ENCODE results near the gene USP38.

DNA sequence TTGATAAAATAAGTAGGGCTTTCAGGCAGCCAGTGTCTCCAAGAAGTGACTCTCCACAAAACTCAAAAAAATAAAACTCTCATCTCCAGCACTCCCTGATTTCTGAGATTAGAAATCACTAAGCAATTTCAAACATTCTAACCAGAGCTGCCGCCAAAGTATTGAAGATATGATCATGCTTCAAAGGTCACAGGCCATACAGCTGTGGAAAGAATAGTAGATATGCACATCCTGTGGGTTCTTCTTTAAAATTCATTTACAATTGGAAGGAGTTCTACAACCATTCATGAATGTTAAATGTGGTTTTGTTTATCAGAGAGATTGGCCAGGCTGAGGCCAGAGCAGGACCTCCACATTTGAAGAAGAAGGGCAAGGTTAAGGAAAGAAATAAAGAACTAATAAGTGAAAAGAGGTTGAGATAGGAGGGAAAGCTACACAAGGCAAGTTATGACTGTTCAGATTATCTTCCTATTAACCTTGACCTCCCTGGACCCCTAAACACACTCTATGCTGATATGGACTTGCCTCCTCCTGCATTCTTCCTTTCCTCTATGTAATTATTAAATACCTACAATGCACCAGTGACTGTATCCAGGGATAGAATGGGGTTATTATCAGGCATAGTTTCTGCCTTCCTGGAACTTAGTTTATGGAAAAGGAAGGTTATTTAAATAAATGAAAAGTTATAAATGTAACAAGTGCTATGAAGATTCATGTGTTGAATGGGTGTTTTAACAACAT lies 56.4 kb downstream of the USP38 start:
- TF ChIP-seq, protein P1, sequence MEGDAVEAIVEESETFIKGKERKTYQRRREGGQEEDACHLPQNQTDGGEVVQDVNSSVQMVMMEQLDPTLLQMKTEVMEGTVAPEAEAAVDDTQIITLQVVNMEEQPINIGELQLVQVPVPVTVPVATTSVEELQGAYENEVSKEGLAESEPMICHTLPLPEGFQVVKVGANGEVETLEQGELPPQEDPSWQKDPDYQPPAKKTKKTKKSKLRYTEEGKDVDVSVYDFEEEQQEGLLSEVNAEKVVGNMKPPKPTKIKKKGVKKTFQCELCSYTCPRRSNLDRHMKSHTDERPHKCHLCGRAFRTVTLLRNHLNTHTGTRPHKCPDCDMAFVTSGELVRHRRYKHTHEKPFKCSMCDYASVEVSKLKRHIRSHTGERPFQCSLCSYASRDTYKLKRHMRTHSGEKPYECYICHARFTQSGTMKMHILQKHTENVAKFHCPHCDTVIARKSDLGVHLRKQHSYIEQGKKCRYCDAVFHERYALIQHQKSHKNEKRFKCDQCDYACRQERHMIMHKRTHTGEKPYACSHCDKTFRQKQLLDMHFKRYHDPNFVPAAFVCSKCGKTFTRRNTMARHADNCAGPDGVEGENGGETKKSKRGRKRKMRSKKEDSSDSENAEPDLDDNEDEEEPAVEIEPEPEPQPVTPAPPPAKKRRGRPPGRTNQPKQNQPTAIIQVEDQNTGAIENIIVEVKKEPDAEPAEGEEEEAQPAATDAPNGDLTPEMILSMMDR (IDR thresholded peaks at IDR 0.05; ENCODE audit: low read depth, low read length) = no peak
- TF ChIP-seq POLR2A (IDR thresholded peaks at IDR 0.05; ENCODE audit: extremely low read depth, insufficient read length) (no peak), MAX (IDR thresholded peaks at IDR 0.05; ENCODE audit: low read depth, low read length) (no peak)
